GM12878 (cell line): ENCODE results near the gene PRUNE1. TPM values are rescaled to one million over a fixed set of nuclear protein-coding genes. Genes with fewer than 3 reads are reported as not detected.
A peak's percentile ranks its signal among the peaks of the same experiment; 100 is the strongest.

Experiments used
- ATF2 ChIP-seq: IDR thresholded peaks from 2 replicates; pipeline ENCODE4 v1.6.1; 2012; ENCODE audit warnings: low read length, inconsistent platforms
- ATF3 ChIP-seq: IDR thresholded peaks from 2 replicates; pipeline ENCODE4 v1.6.1; 2011; ENCODE audit warnings: low read depth, mild to moderate bottlenecking, low read length, moderate library complexity, borderline replicate concordance; ENCODE audit errors: extremely low read depth
- BHLHE40 ChIP-seq, 2 experiments: fragments of 450-650 bp in 1 of 2; IDR thresholded peaks; 2 replicates each; pipeline ENCODE4 v1.6.1; 2011 to 2017; ENCODE audit warnings: low read depth in 2 of 2, borderline replicate concordance in 1 of 2, improper control_type of control experiment in 1 of 2, low read length in 1 of 2, mild to moderate bottlenecking in 1 of 2
- CEBPB ChIP-seq, 2 experiments: fragments of 150-350 bp in 1 of 2; IDR thresholded peaks; 2 replicates each; pipeline ENCODE4 v1.6.1; 2012 to 2014; ENCODE audit warnings: low read depth in 2 of 2, low read length in 2 of 2, borderline replicate concordance in 1 of 2, inconsistent platforms in 1 of 2
- E4F1 ChIP-seq: fragments of 450-650 bp; IDR thresholded peaks from 2 replicates; pipeline ENCODE4 v1.6.1; 2018; ENCODE audit warnings: borderline replicate concordance, mild to moderate bottlenecking; ENCODE audit not compliant: partially characterized antibody
- EED ChIP-seq: sonication (generic); IDR thresholded peaks from 2 replicates; pipeline ENCODE4 v1.6.1; 2016; ENCODE audit warnings: antibody characterized with exemption, low read depth
- ELK1 ChIP-seq: IDR thresholded peaks from 2 replicates; pipeline ENCODE4 v1.6.1; 2012; ENCODE audit warnings: low read depth, low read length, improper control_type of control experiment
- FOXM1 ChIP-seq: IDR thresholded peaks from 2 replicates; pipeline ENCODE4 v1.6.1; 2012; ENCODE audit warnings: low read depth, mild to moderate bottlenecking, inconsistent platforms, low read length, moderate library complexity
- GABPA ChIP-seq: IDR thresholded peaks from 2 replicates; pipeline ENCODE4 v1.6.1; 2014; ENCODE audit warnings: antibody characterized with exemption, low read depth, mild to moderate bottlenecking, inconsistent platforms
- GATAD2B ChIP-seq: fragments of 450-650 bp; conservative IDR thresholded peaks from 2 replicates; pipeline ENCODE4 v1.6.1; 2017; ENCODE audit warnings: low read depth, mild to moderate bottlenecking, moderate library complexity
- IKZF2 ChIP-seq, 2 experiments: fragments of 450-650 bp; IDR thresholded peaks; 2 replicates each; pipeline ENCODE4 v1.6.1; 2017; ENCODE audit warnings: mild to moderate bottlenecking in 2 of 2, moderate library complexity in 2 of 2
- NKRF ChIP-seq: fragments of 450-650 bp; conservative IDR thresholded peaks from 2 replicates; pipeline ENCODE4 v1.6.1; 2017; ENCODE audit warnings: mild to moderate bottlenecking, moderate library complexity
- NR2C2 ChIP-seq: IDR thresholded peaks from 2 replicates; pipeline ENCODE4 v1.6.1; 2011; ENCODE audit warnings: borderline replicate concordance, low read depth; ENCODE audit not compliant: control insufficient read depth, insufficient read length
- POLR2A ChIP-seq: IDR thresholded peaks from 2 replicates; pipeline ENCODE4 v1.6.1; 2011; ENCODE audit warnings: low read depth, mild to moderate bottlenecking, low read length
- SMARCA5 ChIP-seq: fragments of 450-650 bp; IDR thresholded peaks from 2 replicates; pipeline ENCODE4 v1.6.1; 2017; ENCODE audit warnings: mild to moderate bottlenecking
- SMC3 ChIP-seq: IDR thresholded peaks from 2 replicates; pipeline ENCODE4 v1.6.1; 2011; ENCODE audit warnings: low read length, improper control_type of control experiment, borderline replicate concordance
- SUPT20H ChIP-seq: IDR thresholded peaks from 2 replicates; pipeline ENCODE4 v1.6.1; 2011; ENCODE audit warnings: low read depth, mild to moderate bottlenecking, low read length, moderate library complexity, borderline replicate concordance; ENCODE audit not compliant: control insufficient read depth
- TAF1 ChIP-seq: IDR thresholded peaks from 2 replicates; pipeline ENCODE4 v1.6.1; 2011; ENCODE audit warnings: mild to moderate bottlenecking, low read depth, low read length, borderline replicate concordance
- USF2 ChIP-seq: IDR thresholded peaks from 2 replicates; pipeline ENCODE4 v1.6.1; 2011; ENCODE audit warnings: low read depth, low read length, improper control_type of control experiment, borderline replicate concordance
- ZNF217 ChIP-seq: fragments of 450-650 bp; IDR thresholded peaks from 2 replicates; pipeline ENCODE4 v1.6.1; 2017; ENCODE audit warnings: antibody characterized with exemption, mild to moderate bottlenecking
- polyA plus RNA-seq, 11 experiments: library from polyadenylated mRNA; depleted of rRNA in 4 of 11; unstranded in 6 of 11; stranded (reverse) in 5 of 11; fragments of >200 nt; fragmentation: Nextera tagmentation in 4 of 11; fragmentation: Illumina TruSeq in 1 of 11; extraction: Ambion mirVana in 4 of 11; extraction: Trizol in 1 of 11; gene quantifications; 1 replicate in 1 of 11; 2 replicates in 10 of 11; pipeline versions ENCODE4 v1.2.1 to v1.2.3, GENCODE V29; 2011 to 2016; ENCODE audit warnings: inconsistent platforms in 2 of 11, missing spikeins in 2 of 11, low read depth in 1 of 11
- total RNA-seq, 4 experiments: library from RNA; depleted of rRNA in 3 of 4; stranded (reverse); fragments of >200 nt in 3 of 4; fragmentation: Illumina TruSeq in 1 of 4; extraction: Trizol in 1 of 4; gene quantifications; 2 replicates each; pipeline versions ENCODE4 v1.2.1 to v1.2.3, GENCODE V29; 2013 to 2021

The PRUNE1 gene
- total and polyA plus RNA-seq, 10 of the 15 experiments (the other 5 are each of a cell fraction or from before 2014, with no cell fraction given): 4.7 to 24.5 (median 12.4) TPM

- no peak for TF ChIP-seq SUPT20H
- TF ChIP-seq TAF1: peak; percentile 89
- TF ChIP-seq E4F1: peak; percentile 94
- TF ChIP-seq POLR2A: peak; percentile 92
- peak; percentile 29; the same call in 1 of the 2 replicates for TF ChIP-seq SMC3
- no peak for TF ChIP-seq USF2
- no peak; the same call in 1 of the 2 replicates for TF ChIP-seq ZNF217
- peak; percentile 93 for TF ChIP-seq NKRF
- TF ChIP-seq ATF2: peak; percentile 71; the same call in 1 of the 2 replicates
- peak in 1 of 2 experiments; percentile 39; a peak in 1 of 4 replicates for TF ChIP-seq BHLHE40 (IDR thresholded peaks at IDR 0.05; ENCODE audit: borderline replicate concordance in 1 of 2, low read depth in 2 of 2, low read length in 1 of 2)
- peak; percentile 77; the same call in 1 of the 2 replicates for TF ChIP-seq FOXM1
- TF ChIP-seq ELK1: peak; percentile 41; the same call in 1 of the 2 replicates
- no peak for TF ChIP-seq ATF3
- TF ChIP-seq CEBPB (IDR thresholded peaks at IDR 0.05; ENCODE audit: borderline replicate concordance in 1 of 2, low read depth in 2 of 2, low read length in 2 of 2): no peak
- TF ChIP-seq NR2C2: no peak
- TF ChIP-seq IKZF2 (IDR thresholded peaks at IDR 0.05): peak; percentile 84 to 93
- peak; percentile 91 for TF ChIP-seq SMARCA5
- TF ChIP-seq GABPA: peak; percentile 57
- TF ChIP-seq GATAD2B: peak; percentile 77
- peak; percentile 68; the same call in 1 of the 2 replicates for TF ChIP-seq EED
These were observed 62.4 kb downstream of the PRUNE1 start, which contains the start of gene GABPB2 (continued) for GRCh38 chr1:151070474-151071276.
